Testis (tissue), 2 donors: Measurements from ENCODE around the gene OPN1MW3.

Experiments
- POLR2A ChIP-seq: fragments of 450-650 bp; IDR thresholded peaks from one replicate; pipeline ENCODE4 v1.6.1; 2017; ENCODE audit warnings: antibody characterized with exemption, mild to moderate bottlenecking, moderate library complexity
- TF ChIP-seq, protein P1 (sequence below), 3 experiments: fragments of 450-650 bp in 2 of 3; fragments of 200-600 bp in 1 of 3; sonication (generic) in 1 of 3; IDR thresholded peaks; one replicate each; pipeline ENCODE4 v1.5.1; 2016 to 2019; ENCODE audit warnings: antibody characterized with exemption in 3 of 3, mild to moderate bottlenecking in 2 of 3, moderate library complexity in 1 of 3

DNA sequence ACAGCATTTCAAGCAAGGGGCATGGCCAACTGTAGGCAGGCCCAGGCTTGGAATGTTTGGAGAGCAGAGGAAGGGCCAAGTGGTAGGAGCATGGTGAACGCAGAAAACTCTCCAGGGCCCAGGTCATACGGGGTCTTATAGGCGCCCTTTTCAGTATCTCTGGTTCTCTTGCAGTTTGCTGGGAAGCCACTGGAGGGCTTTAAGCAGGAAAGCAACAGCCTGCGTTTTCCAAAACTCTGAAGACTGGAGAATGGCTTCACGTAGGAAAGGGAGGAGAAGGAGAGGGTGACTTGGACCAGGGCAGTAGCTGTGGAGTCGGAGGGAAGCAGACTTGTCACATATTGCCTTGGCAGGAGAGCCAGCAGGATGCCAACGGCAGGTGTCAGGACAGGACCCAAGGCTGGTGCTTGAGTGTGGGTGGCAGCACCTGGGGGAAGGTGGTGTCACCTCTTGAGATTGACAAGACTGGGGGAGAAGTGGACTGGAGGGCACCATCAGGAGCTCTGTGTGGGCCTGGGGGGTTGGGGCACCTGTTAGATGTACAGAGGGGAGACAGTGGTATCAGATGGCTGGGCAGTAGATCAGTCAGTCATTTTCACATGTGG is 60.1 kb downstream of the OPN1MW3 start:
- TF ChIP-seq, protein P1, sequence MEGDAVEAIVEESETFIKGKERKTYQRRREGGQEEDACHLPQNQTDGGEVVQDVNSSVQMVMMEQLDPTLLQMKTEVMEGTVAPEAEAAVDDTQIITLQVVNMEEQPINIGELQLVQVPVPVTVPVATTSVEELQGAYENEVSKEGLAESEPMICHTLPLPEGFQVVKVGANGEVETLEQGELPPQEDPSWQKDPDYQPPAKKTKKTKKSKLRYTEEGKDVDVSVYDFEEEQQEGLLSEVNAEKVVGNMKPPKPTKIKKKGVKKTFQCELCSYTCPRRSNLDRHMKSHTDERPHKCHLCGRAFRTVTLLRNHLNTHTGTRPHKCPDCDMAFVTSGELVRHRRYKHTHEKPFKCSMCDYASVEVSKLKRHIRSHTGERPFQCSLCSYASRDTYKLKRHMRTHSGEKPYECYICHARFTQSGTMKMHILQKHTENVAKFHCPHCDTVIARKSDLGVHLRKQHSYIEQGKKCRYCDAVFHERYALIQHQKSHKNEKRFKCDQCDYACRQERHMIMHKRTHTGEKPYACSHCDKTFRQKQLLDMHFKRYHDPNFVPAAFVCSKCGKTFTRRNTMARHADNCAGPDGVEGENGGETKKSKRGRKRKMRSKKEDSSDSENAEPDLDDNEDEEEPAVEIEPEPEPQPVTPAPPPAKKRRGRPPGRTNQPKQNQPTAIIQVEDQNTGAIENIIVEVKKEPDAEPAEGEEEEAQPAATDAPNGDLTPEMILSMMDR (IDR thresholded peaks at IDR 0.05), result peak in 2 of 3 experiments; percentile 12 to 20
- no peak for TF ChIP-seq POLR2A
